AG20443 (cell line): ENCODE results near the gene SELENOF.
"Not testable (repeated sequence)": the region's sequence is repeated elsewhere in the genome, so short reads cannot be mapped to it uniquely, and the experiment has no call there.

Experiments used
- DNase-seq: peaks from one replicate; pipeline ENCODE4 v3.0.0; 2012; ENCODE audit warnings: low spot score, mixed read lengths

The SELENOF gene

GRCh38 chr1:86915737-86916235 is 1.9 kb upstream of the SELENOF start:
- no peak for DNase-seq

GRCh38 chr1:86914998-86915736 is 1.2 kb upstream of the SELENOF start:
- peak; percentile 56 for DNase-seq

- DNase-seq, result no peak
These were observed 673 bp upstream of the SELENOF start, which contains the start of gene HS2ST1 for GRCh38 chr1:86914601-86914997. Gene HS2ST1 (plus strand): TSS chr1:86914635.

- peak; percentile 17 for DNase-seq
These were observed 479 bp downstream of the SELENOF start for GRCh38 chr1:86913399-86913895.

- no peak for DNase-seq
These were observed 1.5 kb downstream of the SELENOF start for GRCh38 chr1:86912281-86912900.

GRCh38 chr1:86906419-86906818 is 7.5 kb downstream of the SELENOF start:
- DNase-seq, result no peak

GRCh38 chr1:86905875-86906274 is 8.1 kb downstream of the SELENOF start:
- DNase-seq, result no peak

GRCh38 chr1:86899401-86899800 is 14.5 kb downstream of the SELENOF start:
- not testable (repeated sequence) for DNase-seq

- DNase-seq, result no peak
These were observed 25.6 kb downstream of the SELENOF start for GRCh38 chr1:86888327-86888726.

- DNase-seq, result no peak
These were observed 26.3 kb downstream of the SELENOF start for GRCh38 chr1:86887479-86888162.

GRCh38 chr1:86875722-86876121 is 38.2 kb downstream of the SELENOF start:
- DNase-seq, result no peak

- no peak for DNase-seq
These were observed 41.8 kb downstream of the SELENOF start for GRCh38 chr1:86872086-86872485.

- DNase-seq, result no peak
These were observed 42.9 kb downstream of the SELENOF start for GRCh38 chr1:86871001-86871400.

- DNase-seq, result no peak
These were observed 45.4 kb downstream of the SELENOF start for GRCh38 chr1:86868477-86868876.

GRCh38 chr1:86867278-86867677 is 46.6 kb downstream of the SELENOF start:
- not testable (repeated sequence) for DNase-seq

GRCh38 chr1:86866665-86867064 is 47.3 kb downstream of the SELENOF start:
- DNase-seq, result peak; percentile 14

GRCh38 chr1:86865973-86866637 is 47.8 kb downstream of the SELENOF start:
- no peak for DNase-seq

GRCh38 chr1:86862920-86863319 is 51.0 kb downstream of the SELENOF start:
- no peak for DNase-seq

- DNase-seq, result no peak
These were observed 52.5 kb downstream of the SELENOF start for GRCh38 chr1:86861424-86861823.

- DNase-seq, result no peak
These were observed 53.5 kb downstream of the SELENOF start for GRCh38 chr1:86860424-86860823.

- DNase-seq, result no peak
These were observed 53.9 kb downstream of the SELENOF start for GRCh38 chr1:86860020-86860419.
